ENCODE results near the gene METRNL.

Gene METRNL

DNA sequence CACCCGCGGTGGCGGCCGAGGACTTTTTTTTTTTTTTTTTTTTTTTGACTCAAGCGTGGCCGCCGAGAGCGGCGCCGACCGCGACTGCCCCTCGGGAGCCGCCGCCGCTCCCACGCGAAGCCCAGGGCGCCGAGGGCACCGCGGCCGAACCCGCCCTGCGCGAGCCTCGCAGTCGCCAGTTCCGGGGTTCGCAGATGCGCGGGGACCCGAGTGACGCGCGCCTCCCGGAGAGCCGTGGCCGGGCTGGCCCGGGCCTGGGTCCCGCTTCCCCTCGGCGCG, 1.1 kb downstream of the METRNL start:
- DNase-seq (ENCODE audit: low spot score), result no peak

DNA sequence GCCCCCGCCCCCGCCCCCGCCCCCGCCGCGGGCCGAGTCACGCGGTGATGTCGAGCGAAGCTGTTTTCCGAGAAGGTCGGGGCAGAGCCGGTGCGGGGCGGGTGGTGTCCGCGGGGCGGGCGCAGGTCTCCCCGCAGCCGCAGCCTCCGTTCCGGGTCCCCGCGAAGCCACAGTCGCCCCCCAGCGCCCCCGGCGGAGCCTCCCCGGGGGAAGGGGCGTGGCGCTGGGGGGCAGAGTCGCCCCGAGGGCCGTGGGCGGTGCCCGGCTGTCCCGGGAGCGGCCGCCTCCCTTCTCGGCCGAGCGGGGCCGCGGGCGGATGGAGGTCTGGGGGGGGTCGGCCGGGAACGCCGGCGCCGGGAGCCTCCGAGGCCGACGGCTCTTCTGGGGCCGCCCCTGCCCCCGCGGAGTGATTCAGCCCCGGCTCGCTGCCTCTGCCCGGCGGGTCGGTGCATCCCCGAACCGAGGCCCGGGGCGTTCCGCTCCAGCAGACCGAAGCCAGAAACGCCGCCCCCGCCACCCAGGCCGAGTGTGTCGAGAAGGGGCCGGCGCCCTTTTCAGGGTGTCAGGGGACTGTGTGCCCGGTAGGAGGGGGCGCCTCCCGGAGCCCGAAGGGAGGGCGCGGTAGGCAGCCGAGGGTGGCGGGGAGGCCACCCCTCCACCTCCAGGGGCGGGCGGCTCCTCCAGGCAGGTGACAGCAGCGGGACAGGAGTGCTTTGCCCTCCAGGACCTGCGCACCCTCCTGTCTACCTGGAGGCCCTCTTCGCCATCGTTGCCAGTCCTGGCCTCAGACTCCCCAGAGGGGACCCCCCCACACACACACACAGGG, 1.7 kb downstream of the METRNL start:
- no peak for DNase-seq (ENCODE audit: low spot score)

- DNase-seq (ENCODE audit: low spot score), result no peak
These were observed 2.3 kb downstream of the METRNL start for GRCh38 chr17:83081684-83082201.

DNA sequence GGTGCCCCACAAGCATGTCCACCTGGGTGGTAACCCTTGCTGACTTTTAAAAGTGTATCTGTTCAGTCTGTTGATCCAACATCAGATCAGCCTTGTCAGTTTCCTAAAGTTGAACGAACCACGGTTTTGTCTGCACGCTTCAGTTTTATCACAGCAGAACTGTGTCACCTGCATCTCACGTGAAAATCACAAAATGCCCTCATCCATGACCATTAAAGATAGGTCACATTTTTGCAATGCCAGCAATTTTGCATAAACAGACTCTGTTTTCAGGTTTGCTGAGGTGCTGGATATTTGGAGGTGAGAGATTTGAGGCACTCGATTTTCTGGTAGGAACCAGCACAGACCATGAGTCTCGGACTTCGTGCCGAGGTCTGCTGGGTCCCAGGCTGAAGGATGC, 3.0 kb downstream of the METRNL start:
- no peak for DNase-seq (ENCODE audit: low spot score)

DNA sequence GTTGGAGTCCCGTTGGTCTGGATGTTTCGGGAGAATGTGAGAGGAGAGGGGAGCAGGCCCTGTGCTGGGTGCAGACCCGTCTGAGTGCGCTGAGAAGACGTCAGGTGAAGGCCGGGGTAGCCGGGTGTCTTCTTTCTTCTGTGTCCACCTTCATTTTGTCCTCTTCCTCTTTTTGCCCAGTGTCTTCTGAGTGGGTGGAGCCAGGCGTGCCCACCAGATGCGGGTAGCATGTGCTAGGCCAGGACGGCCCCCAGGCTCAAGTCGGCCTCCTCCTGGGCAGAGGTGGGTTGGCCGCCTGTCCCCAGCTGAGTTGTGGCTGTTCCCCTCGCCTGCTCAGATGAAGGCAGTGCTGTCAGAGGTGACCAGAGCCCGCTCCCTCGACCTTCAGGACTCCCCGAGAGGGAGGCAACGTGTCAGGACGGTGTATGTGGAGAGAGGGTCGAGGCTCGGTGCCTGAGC, 3.5 kb downstream of the METRNL start:
- no peak for DNase-seq (ENCODE audit: low spot score)

DNA sequence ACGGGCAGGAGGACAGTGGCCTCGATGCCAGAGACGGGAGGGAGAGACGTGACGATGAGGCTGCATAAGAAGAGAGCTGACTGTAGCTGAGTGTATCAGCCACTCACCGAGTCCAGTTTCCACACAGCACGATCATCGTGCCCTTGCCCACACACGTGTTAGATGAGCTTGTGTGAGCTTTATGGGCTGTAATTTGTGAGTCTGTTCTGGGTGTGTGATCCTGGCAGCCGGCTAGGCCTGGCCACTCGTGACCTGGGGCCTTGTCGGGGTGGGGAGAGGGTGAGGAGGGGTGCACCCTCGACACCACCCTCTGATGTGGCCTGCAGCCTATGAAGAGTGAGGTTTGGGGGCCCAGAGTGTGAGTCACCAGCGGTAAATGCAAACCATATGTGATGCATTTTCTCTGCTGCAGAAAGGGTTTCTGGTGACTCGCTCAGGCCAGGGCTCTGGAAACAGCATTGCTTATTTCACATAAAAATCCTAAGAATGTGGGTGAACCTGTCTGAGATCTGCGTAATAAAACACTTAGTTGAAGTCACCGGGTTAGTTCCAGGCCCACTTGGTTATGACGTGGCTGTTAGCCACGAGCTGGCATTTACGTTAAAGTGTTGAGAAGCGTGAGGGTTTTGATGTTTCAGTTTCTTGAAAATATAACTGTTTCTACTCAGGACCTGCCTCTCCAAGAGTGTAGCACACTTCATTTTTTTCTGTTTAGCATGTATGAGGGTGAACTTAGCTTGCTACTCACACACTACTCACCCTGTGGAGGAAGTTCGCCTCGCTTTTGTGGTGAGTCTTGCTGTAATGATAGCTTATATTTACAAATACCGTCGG, 4.2 kb downstream of the METRNL start:
- DNase-seq (ENCODE audit: low spot score), result no peak

DNA sequence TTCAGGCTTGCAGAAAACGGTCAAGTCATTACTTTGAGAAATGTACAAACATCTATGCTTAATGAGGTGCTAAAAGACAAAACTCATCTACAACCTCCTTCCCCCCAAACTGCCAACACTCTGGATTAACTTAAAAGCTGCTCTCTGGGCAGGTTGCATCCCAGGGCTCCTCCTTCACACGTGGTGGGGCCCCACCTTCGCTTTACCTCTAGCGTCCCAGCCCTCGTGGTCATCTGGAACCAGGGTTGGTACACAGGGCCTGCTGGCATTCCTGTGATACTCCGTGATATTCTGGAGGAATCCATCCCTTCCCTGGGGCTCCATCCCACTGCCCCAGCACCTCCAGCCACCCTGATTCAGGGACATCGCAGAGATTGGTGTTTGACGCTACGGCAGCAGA, 4.8 kb downstream of the METRNL start:
- no peak for DNase-seq (ENCODE audit: low spot score)

DNA sequence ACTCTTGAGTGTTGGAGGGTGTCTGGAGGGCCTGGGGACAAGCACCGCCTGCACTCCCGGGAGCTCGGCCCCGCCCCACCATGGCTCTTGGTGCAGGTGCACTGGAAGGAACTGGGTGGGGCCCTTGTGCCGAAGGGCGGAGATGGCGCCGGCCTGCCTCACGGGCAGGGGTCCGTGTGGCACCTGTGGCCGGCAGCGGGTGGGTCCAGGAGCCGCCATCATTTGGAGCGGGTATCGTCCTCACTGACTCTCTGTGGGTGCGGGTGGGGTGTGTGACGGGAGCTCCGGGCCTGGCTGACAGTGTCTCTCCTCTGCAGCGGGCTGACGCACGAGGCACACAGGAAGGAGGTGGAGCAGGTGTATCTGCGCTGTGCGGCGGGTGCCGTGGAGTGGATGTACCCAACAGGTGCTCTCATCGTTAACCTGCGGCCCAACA, 5.2 kb downstream of the METRNL start:
- DNase-seq (ENCODE audit: low spot score), result no peak

- no peak for DNase-seq (ENCODE audit: low spot score)
These were observed 5.7 kb downstream of the METRNL start for GRCh38 chr17:83085103-83085502.

GRCh38 chr17:83085526-83086198, 6.3 kb downstream of the METRNL start:
- no peak for DNase-seq (ENCODE audit: low spot score)

DNA sequence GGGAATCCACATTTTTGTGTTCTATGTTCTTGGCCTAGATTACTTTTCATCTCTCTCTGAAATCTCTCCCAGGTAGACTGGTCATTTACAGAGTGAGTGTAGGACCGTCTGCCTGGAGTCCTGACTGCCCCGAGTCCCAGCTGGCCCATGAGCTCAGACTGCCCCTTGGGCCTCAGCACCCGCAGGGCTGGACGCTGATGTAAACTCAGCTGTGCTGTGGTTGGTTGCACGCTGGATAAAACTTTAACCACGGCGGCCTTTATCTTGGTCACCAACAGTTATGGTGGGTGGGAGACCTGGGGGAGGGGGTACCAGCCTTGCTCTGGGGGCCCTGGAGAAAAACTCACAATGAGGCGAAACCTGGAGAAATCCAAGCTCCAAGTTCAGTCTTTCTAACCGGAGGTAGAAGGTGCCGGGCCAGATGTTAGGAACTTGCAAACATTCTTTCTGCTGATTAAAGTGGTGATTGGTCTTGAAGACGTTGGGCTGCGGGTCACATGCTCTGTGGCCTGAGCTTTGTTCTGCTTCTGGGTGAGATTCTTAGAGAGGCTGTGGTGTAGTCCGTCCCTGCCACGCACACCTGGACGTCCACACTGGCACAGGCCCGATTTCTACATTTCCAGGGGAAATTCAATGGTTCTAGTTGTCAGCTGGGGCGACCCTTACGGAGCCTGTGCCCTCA, 6.9 kb downstream of the METRNL start:
- no peak for DNase-seq (ENCODE audit: low spot score)

DNA sequence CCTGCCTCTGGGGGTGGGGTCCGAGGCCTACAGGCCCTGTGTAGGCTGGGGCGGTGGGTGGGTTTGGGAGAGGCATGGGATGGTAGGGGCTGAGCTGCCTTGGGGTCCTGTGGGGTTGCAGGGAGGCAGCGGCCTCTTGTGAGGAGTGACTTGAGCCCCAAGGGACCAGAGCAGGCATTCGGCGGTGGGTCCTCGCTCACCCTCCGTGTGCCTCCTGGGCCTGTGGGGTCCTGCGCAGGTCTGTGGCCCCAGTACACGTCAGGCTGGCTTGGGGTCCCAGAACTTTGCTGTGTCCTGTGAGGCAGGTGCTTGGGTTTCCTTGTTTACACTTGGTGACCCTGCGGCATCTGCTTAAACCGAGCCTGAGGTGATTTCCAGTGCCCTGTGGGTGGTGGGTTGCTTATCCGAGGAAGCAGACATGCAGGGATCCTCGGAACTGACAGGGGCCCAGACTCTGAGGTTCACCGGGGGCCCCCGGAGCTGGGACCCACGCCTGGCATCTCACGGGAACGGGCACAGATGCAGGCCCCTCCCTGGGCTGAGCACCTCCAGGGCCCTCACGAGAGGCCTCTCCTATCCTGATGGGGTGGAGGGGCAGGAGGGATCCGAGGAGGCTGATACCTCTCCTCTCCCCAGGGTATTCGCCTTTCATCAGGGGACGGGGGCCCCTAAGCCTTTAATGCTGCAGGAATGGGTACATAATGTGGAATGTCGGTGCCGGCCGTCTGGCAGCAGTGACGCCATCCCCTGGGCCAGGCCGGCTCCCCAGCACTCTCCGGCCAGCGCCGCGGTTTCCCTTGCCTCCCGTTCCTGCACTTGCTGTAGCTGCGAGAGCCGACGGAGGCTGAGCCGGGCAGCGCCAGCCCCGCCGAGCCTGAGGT, 7.7 kb downstream of the METRNL start:
- DNase-seq (ENCODE audit: low spot score), result no peak

- no peak for DNase-seq (ENCODE audit: low spot score)
These were observed 8.5 kb downstream of the METRNL start for GRCh38 chr17:83087788-83088360.

- DNase-seq (ENCODE audit: low spot score), result no peak
These were observed 9.0 kb downstream of the METRNL start for GRCh38 chr17:83088451-83088850.

- no peak for DNase-seq (ENCODE audit: low spot score)
These were observed 9.5 kb downstream of the METRNL start for GRCh38 chr17:83088909-83089308.

- DNase-seq (ENCODE audit: low spot score), result no peak
These were observed 10.1 kb downstream of the METRNL start for GRCh38 chr17:83089328-83090132.

GRCh38 chr17:83090444-83091256, 11.2 kb downstream of the METRNL start:
- DNase-seq (ENCODE audit: low spot score), result no peak

GRCh38 chr17:83091257-83092141, 12.1 kb downstream of the METRNL start:
- no peak for DNase-seq (ENCODE audit: low spot score)
